Hepatocyte (in vitro differentiated cells): ENCODE data around the gene PMEPA1. TPM values are rescaled to one million over a fixed set of nuclear protein-coding genes. Genes with fewer than 3 reads are reported as not detected.
A peak's percentile ranks its signal among the peaks of the same experiment; 100 is the strongest.

ENCODE experiments used
- DNase-seq: peaks from one replicate; pipeline ENCODE4 v3.0.0-alpha.2; 2016; ENCODE audit warnings: low spot score
- H2AFZ ChIP-seq: fragments of 200-600 bp; sonication (generic); 2 replicates; pipeline ENCODE4 v1.6.0; 2016; ENCODE audit warnings: antibody characterized with exemption, mild to moderate bottlenecking
- H3K27ac ChIP-seq: fragments of 200-600 bp; sonication (generic); 2 replicates; pipeline ENCODE4 v1.5.1; 2016; ENCODE audit warnings: mild to moderate bottlenecking
- H3K27me3 ChIP-seq: fragments of 200-600 bp; sonication (generic); 2 replicates; pipeline ENCODE4 v1.6.1; 2016
- H3K36me3 ChIP-seq: fragments of 200-600 bp; sonication (generic); replicated peaks from 2 replicates; pipeline ENCODE4 v1.5.1; 2016; ENCODE audit warnings: low read depth; ENCODE audit not compliant: insufficient read depth
- H3K4me1 ChIP-seq: fragments of 200-600 bp; sonication (generic); 2 replicates; pipeline ENCODE4 v1.5.1; 2016; ENCODE audit warnings: mild to moderate bottlenecking, moderate library complexity; ENCODE audit not compliant: insufficient read depth
- H3K4me2 ChIP-seq: fragments of 200-600 bp; sonication (generic); 2 replicates; pipeline ENCODE4 v1.6.0; 2016
- H3K4me3 ChIP-seq: fragments of 200-600 bp; sonication (generic); 2 replicates; pipeline ENCODE4 v1.5.1; 2016; ENCODE audit warnings: mild to moderate bottlenecking
- H3K79me2 ChIP-seq: fragments of 200-600 bp; sonication (generic); 2 replicates; pipeline ENCODE4 v1.6.0; 2017; ENCODE audit warnings: mild to moderate bottlenecking
- H3K9me2 ChIP-seq: fragments of 200-600 bp; sonication (generic); replicated peaks from 2 replicates; pipeline ENCODE4 v1.6.0; 2017; ENCODE audit warnings: mild to moderate bottlenecking; ENCODE audit not compliant: insufficient read depth
- H3K9me3 ChIP-seq: fragments of 200-600 bp; sonication (generic); 2 replicates; pipeline ENCODE4 v1.5.1; 2016; ENCODE audit warnings: low read depth, mild to moderate bottlenecking
- H4K20me1 ChIP-seq: fragments of 200-600 bp; sonication (generic); 2 replicates; pipeline ENCODE4 v1.6.0; 2016; ENCODE audit warnings: mild to moderate bottlenecking; ENCODE audit not compliant: insufficient read depth, poor library complexity, severe bottlenecking
- EZH2 ChIP-seq: fragments of 200-600 bp; sonication (generic); IDR thresholded peaks from 2 replicates; pipeline ENCODE4 v1.6.1; 2016; ENCODE audit warnings: antibody characterized with exemption, mild to moderate bottlenecking, borderline replicate concordance
- EZH2phosphoT487 ChIP-seq: fragments of 200-600 bp; sonication (generic); IDR thresholded peaks from one replicate; pipeline ENCODE4 v1.6.1; 2018; ENCODE audit warnings: antibody characterized with exemption, mild to moderate bottlenecking, low read depth, moderate library complexity; ENCODE audit not compliant: unreplicated experiment, severe bottlenecking
- WGBS: methylation state at CpG from one replicate; pipeline ENCODE4 v1.1.6; 2016; ENCODE audit warnings: low lambda C conversion rate; ENCODE audit errors: missing lambda C conversion rate; 5-methylcytosine and 5-hydroxymethylcytosine counted together
- polyA plus RNA-seq: library from polyadenylated mRNA; unstranded; fragments of >200 nt; fragmentation: Nextera tagmentation; extraction: Ambion mirVana; gene quantifications from 2 replicates; pipeline ENCODE4 v1.2.1, GENCODE V29; 2016
- total RNA-seq: library from RNA; depleted of rRNA; stranded (reverse); fragments of >200 nt; gene quantifications from 2 replicates; pipeline ENCODE4 v1.2.3, GENCODE V29; 2014
- TF ChIP-seq, protein P1 (sequence below): fragments of 200-600 bp; sonication (generic); IDR thresholded peaks from 2 replicates; pipeline ENCODE4 v1.5.1; 2016; ENCODE audit warnings: antibody characterized with exemption, mild to moderate bottlenecking; ENCODE audit not compliant: poor library complexity

Gene PMEPA1
- total and polyA plus RNA-seq, 2 experiments from 2014 or later, result 6.8 to 40.3 TPM

DNA sequence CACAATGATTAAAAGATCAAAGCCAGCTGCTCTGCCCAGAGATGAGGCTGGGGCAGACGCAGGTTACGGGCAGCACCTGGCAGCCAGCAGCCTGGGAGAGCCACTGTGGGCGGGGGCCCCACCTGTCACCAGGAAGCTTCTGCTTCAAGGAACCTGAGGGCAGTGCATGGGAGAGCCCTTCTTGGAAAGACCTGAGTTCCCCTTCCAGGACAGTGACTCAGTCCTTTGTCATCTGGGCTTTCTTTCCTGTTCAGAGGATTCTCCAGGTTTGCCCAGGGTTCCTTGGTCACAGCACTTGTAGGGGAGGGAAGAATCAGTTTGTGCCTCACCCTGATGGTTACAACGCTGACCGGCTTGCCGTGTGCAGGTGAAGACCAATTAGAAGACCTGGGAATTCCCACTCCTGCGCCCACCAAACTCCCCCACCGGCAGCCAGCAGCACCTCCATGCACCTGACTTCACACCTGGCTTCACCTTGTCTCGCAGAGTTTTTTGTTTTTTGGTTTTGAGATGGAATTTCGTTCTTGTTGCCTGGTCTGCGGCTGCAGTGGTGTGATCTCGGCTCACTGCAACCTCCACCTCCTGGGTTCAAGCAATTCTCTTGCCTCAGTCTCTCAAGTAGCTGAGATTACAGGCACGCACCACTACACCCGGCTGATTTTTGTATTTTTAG lies 91.6 kb downstream of the PMEPA1 start:
- H3K27me3 ChIP-seq, result no peaks in the 10 kb centered on the region
- TF ChIP-seq EZH2 (no peak), EZH2phosphoT487 (no peak)
- TF ChIP-seq, protein P1, sequence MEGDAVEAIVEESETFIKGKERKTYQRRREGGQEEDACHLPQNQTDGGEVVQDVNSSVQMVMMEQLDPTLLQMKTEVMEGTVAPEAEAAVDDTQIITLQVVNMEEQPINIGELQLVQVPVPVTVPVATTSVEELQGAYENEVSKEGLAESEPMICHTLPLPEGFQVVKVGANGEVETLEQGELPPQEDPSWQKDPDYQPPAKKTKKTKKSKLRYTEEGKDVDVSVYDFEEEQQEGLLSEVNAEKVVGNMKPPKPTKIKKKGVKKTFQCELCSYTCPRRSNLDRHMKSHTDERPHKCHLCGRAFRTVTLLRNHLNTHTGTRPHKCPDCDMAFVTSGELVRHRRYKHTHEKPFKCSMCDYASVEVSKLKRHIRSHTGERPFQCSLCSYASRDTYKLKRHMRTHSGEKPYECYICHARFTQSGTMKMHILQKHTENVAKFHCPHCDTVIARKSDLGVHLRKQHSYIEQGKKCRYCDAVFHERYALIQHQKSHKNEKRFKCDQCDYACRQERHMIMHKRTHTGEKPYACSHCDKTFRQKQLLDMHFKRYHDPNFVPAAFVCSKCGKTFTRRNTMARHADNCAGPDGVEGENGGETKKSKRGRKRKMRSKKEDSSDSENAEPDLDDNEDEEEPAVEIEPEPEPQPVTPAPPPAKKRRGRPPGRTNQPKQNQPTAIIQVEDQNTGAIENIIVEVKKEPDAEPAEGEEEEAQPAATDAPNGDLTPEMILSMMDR, result no peak
- peak; percentile 39 for DNase-seq
- no peaks in the 10 kb centered on the region for H4K20me1 ChIP-seq
- no peaks in the 10 kb centered on the region for H3K4me1 ChIP-seq
- H3K4me2 ChIP-seq, result no peak overlapping the region
- H3K4me3 ChIP-seq, result no peak overlapping the region
- H3K79me2 ChIP-seq, result no peaks in the 10 kb centered on the region
- 78% methylated on average over 14 of the region's 14 CpGs for WGBS
- H3K36me3 ChIP-seq, result no peaks in the 10 kb centered on the region
- H2AFZ ChIP-seq, result no peak overlapping the region
- H3K27ac ChIP-seq, result no peak overlapping the region
- no peaks in the 10 kb centered on the region for H3K9me2 ChIP-seq
- H3K9me3 ChIP-seq, result no peaks in the 10 kb centered on the region

DNA sequence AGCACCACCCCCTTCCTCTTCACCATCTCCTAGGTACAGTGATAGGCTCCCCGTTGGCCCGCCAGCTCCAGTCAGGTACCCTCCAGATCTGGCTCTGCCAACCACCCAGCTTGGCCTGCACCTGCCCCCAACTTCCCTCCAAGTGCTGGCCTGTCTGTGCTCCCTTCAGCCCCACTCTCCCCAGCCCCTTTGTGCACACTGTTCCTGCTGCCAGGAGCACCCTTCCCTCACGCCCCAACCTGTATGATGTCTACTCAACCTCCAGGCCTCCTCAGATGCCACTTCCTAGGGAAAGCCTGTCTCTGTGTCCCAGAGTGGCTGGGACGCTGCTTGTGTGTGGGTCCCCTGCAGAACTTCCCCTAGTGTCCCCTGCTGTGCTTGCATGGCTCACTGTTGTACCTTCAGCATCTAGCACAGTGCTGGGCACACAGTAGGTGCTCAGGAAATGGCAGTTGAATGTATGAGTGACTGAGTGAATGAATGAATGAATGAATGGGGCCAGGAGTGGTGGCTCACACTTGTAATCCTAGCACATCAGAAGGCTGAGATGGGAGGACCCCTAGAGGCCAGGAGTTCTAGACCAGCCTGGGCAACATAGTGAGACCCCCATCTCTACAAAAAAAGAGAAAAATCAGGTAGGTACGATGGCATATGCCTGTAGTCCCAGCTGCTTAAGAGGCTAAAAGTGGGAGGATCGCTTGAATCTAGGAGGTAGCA lies 92.6 kb downstream of the PMEPA1 start:
- Histone ChIP-seq H3K27me3 (no peaks in the 10 kb centered on the region), H3K4me3 (no peak overlapping the region), H3K9me2 (no peaks in the 10 kb centered on the region), H3K36me3 (no peaks in the 10 kb centered on the region), H3K9me3 (no peaks in the 10 kb centered on the region), H2AFZ (no peak overlapping the region), H4K20me1 (no peaks in the 10 kb centered on the region), H3K27ac (no peak overlapping the region), H3K79me2 (no peaks in the 10 kb centered on the region), H3K4me2 (no peak overlapping the region), H3K4me1 (no peaks in the 10 kb centered on the region)
- no peak for TF ChIP-seq EZH2
- TF ChIP-seq EZH2phosphoT487, result no peak
- TF ChIP-seq, protein P1, result no peak
- 95% methylated on average over 6 of the region's 6 CpGs for WGBS
- no peak for DNase-seq

DNA sequence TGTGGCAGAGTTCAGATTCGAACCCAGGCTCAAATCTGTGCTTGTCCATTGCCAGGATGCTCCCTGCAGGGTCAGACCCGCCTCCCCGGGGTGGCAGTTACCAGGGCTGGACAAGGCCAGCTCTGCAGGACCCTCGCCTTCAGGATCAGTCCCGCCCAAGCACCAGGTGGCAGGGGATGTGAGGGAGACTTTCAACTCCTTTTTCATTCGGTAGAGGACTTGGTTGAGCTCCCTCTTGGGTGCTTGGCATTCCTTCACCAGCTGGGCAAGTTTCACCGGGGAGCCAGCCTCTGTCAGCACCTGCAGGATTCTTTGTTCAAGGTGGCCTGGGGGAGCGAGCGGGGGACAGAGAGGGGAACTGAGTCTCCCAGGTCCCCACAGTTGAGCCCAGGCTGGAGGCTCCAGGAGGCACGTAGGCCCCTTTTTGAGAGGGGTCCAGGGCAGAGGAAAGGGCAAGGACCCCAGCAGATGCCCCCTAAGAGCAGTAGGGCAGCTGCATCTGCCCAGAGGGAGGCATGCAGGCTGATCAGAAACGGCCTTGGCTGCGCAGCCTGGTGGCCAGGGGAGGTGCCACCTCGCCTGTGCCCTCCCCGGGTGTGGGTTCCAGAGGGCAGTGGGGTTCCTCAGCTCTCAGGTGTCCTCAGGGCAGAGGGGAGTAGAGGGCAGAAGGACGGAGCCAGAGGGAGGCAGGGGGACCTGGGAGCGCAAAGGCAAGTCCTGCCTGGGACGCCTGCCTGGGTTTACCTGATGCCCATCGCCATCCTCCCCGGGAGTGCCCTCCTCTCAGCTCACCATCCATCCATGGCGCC lies 93.5 kb downstream of the PMEPA1 start:
- no peak for DNase-seq
- no peak for TF ChIP-seq EZH2phosphoT487
- TF ChIP-seq, protein P1, result no peak
- TF ChIP-seq EZH2, result no peak
- WGBS, result 92% methylated on average over 20 of the region's 20 CpGs
- Histone ChIP-seq H2AFZ (no peak overlapping the region), H3K79me2 (no peaks in the 10 kb centered on the region), H3K36me3 (no peaks in the 10 kb centered on the region), H3K27ac (no peak overlapping the region), H3K4me2 (no peak overlapping the region), H3K9me3 (no peaks in the 10 kb centered on the region), H3K9me2 (no peaks in the 10 kb centered on the region), H3K4me1 (no peaks in the 10 kb centered on the region), H3K4me3 (no peak overlapping the region), H3K27me3 (no peaks in the 10 kb centered on the region), H4K20me1 (no peaks in the 10 kb centered on the region)
